ENCODE data around the gene MARK1. TPM values are rescaled to one million over a fixed set of nuclear protein-coding genes. Genes with fewer than 3 reads are reported as not detected.

MARK1 gene
- total and polyA plus RNA-seq, 2 of the 4 experiments (the other 2 are of a cell fraction) = not detected

DNA sequence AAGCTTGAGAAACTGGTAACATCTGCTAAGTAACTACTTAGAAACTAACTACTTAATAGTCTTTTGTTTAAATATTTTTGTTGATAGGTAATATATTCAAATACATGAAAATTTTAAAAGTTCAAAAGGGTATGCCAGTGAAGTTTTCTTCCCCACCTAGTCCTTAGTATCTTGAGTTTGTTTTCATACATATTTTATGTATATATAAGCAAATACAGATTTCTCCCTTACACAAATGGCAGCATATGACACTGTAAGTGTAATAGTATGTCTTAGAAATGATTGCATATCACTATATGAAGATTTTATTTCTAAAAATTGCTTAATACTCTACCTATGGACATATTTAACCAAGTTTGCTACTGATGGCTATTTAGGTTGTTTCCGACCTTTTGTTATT, 38.9 kb downstream of the MARK1 start:
- no peaks in the 10 kb centered on the region for H3K9me1 ChIP-seq (ENCODE audit: insufficient read depth, low read length)
- H3K56ac ChIP-seq (ENCODE audit: extremely low read depth, insufficient read depth, low read length) = no peak overlapping the region
- in situ Hi-C loops (cut with MboI; ENCODE audit: low sequenced_read_pairs) = no loop called here
- dilution Hi-C loops (cut with HindIII; ENCODE audit: low sequenced_read_pairs, unreplicated experiment) = no loop called here
- no peak for TF ChIP-seq RCOR1 (IDR thresholded peaks at IDR 0.05; ENCODE audit: insufficient replicate concordance, low read length)
- no peak for TF ChIP-seq RAD21 (IDR thresholded peaks at IDR 0.05; ENCODE audit: low read length)
- no peak for TF ChIP-seq SMC3 (IDR thresholded peaks at IDR 0.05; ENCODE audit: low read depth, low read length)
- no peak for TF ChIP-seq MAFK (IDR thresholded peaks at IDR 0.05; ENCODE audit: low read depth, low read length)
- no peak for TF ChIP-seq CEBPB (IDR thresholded peaks at IDR 0.05; ENCODE audit: low read depth, low read length)
- no peak for TF ChIP-seq BHLHE40 (IDR thresholded peaks at IDR 0.05; ENCODE audit: low read depth, low read length)
- TF ChIP-seq POLR2A (IDR thresholded peaks at IDR 0.05; ENCODE audit: low read depth, low read length) = no peak
- TF ChIP-seq RFX5 (IDR thresholded peaks at IDR 0.05; ENCODE audit: low read depth, low read length) = no peak
- no TSS peak for BruUV-seq (replicated peaks)
- no peak for DNase-seq
- no peak overlapping the region for H2AK9ac ChIP-seq (replicated peaks; ENCODE audit: low read depth, low read length, poor library complexity)
- H4K5ac ChIP-seq (ENCODE audit: low read depth, low read length) = no peak overlapping the region
- H3K27ac ChIP-seq (ENCODE audit: insufficient read depth, low read length) = no peak overlapping the region
- H3K27me3 ChIP-seq (ENCODE audit: control insufficient read depth, insufficient read depth, low read length) = no peaks in the 10 kb centered on the region
- no peaks in the 10 kb centered on the region for H3K79me1 ChIP-seq (ENCODE audit: low read depth in 1 of 2, low read length in 2 of 2)
- H4K8ac ChIP-seq (ENCODE audit: low read depth in 2 of 2, low read length in 2 of 2) = no peak overlapping the region
- H3K4me3 ChIP-seq (ENCODE audit: insufficient read depth, low read depth, low read length) = no peak overlapping the region
- ChIA-PET CTCF (no interaction called here), POLR2A (ENCODE audit: unreplicated experiment) (no interaction called here)
- no CpG with 5 or more reads among the region's 1 CpG for WGBS, 2 experiments (ENCODE audit: extremely low coverage in 2 of 2, insufficient read length in 1 of 2)
- H4K20me1 ChIP-seq (ENCODE audit: insufficient read depth, low read length) = no peaks in the 10 kb centered on the region
- intact Hi-C loops (cut with micrococcal nuclease) = no loop called here
- H2AK5ac ChIP-seq (ENCODE audit: low read depth, low read length) = no peak overlapping the region
- H3K4ac ChIP-seq (ENCODE audit: low read depth, low read length) = no peak overlapping the region
- H3K36me3 ChIP-seq (ENCODE audit: control insufficient read depth, insufficient read depth, low read length) = no peaks in the 10 kb centered on the region
- ATAC-seq (ENCODE audit: low read depth) = no peak
- H3K9me3 ChIP-seq (ENCODE audit: control insufficient read depth, insufficient read depth, low read length) = no peaks in the 10 kb centered on the region
- H3K14ac ChIP-seq (replicated peaks; ENCODE audit: low read depth, low read length) = no peak overlapping the region
- H2BK5ac ChIP-seq (ENCODE audit: low read depth, low read length, poor library complexity, severe bottlenecking) = no peak overlapping the region
- H3K23ac ChIP-seq (ENCODE audit: low read depth, low read length) = no peak overlapping the region
- H2BK20ac ChIP-seq (ENCODE audit: low read depth, low read length) = no peak overlapping the region
- no peak overlapping the region for H3K4me2 ChIP-seq (ENCODE audit: low read depth, low read length)
- no peak overlapping the region for H3K18ac ChIP-seq (ENCODE audit: low read depth, low read length)
- H2BK120ac ChIP-seq (ENCODE audit: low read depth, low read length) = no peak overlapping the region
- H2BK15ac ChIP-seq (ENCODE audit: low read depth, low read length) = no peak overlapping the region
- no peak overlapping the region for H3K9ac ChIP-seq (ENCODE audit: low read depth, low read length)
- H4K91ac ChIP-seq (ENCODE audit: insufficient read depth, low read depth, low read length) = no peak overlapping the region
- H3K4me1 ChIP-seq (ENCODE audit: control insufficient read depth, insufficient read depth, low read length) = no peaks in the 10 kb centered on the region
- no peak overlapping the region for H2AFZ ChIP-seq (replicated peaks; ENCODE audit: low read length, poor library complexity)
